HL-60 (cell line): ENCODE data around the gene DAPK3.

Experiments used
- DNase-seq, 2 experiments: peaks; one replicate each; pipeline ENCODE4 v3.0.0-alpha.2; 2010 to 2020; ENCODE audit warnings: low read depth in 1 of 2, low spot score in 1 of 2
- H3K27ac ChIP-seq: fragments of 250-450 bp; sonication (Bioruptor Pico); replicated peaks from 2 replicates; pipeline ENCODE4 v1.5.1; 2020; ENCODE audit warnings: mild to moderate bottlenecking, moderate library complexity
- H3K27me3 ChIP-seq: fragments of 250-450 bp; sonication (Bioruptor Pico); 2 replicates; pipeline ENCODE4 v1.5.1; 2021; ENCODE audit warnings: mild to moderate bottlenecking, moderate library complexity; ENCODE audit not compliant: insufficient read depth, poor library complexity, severe bottlenecking
- H3K4me3 ChIP-seq: replicated peaks from 2 replicates; pipeline ENCODE4 v1.5.1; 2011; ENCODE audit warnings: mild to moderate bottlenecking, control low read depth, low read length; ENCODE audit not compliant: insufficient read depth
- GABPA ChIP-seq: IDR thresholded peaks from 2 replicates; pipeline ENCODE4 v1.6.1; 2012; ENCODE audit warnings: low read depth
- POLR2AphosphoS5 ChIP-seq: IDR thresholded peaks from 2 replicates; pipeline ENCODE4 v1.6.1; 2012; ENCODE audit warnings: low read depth
- SPI1 ChIP-seq: IDR thresholded peaks from 2 replicates; pipeline ENCODE4 v1.6.1; 2012; ENCODE audit warnings: low read depth, mild to moderate bottlenecking, borderline replicate concordance
- long read RNA-seq: library from polyadenylated mRNA; unstranded; transcript quantifications from one replicate; pipeline ENCODE4 v2.0.0, GENCODE V29; 2020
- TF ChIP-seq, protein P1 (sequence below): IDR thresholded peaks from one replicate; pipeline ENCODE4 v1.5.1; 2011; ENCODE audit warnings: low read length, control low read depth, inconsistent platforms; ENCODE audit not compliant: insufficient read depth
- TF ChIP-seq, protein P2 (sequence below): IDR thresholded peaks from 2 replicates; pipeline ENCODE4 v1.6.1; 2012; ENCODE audit warnings: low read depth; ENCODE audit not compliant: insufficient replicate concordance

The DAPK3 gene
- long read RNA-seq, partial matches to known transcripts, result 2 of 238 reads
- long read RNA-seq, other reads (novel, unspliced or antisense), result 231 of 238 reads

DNA sequence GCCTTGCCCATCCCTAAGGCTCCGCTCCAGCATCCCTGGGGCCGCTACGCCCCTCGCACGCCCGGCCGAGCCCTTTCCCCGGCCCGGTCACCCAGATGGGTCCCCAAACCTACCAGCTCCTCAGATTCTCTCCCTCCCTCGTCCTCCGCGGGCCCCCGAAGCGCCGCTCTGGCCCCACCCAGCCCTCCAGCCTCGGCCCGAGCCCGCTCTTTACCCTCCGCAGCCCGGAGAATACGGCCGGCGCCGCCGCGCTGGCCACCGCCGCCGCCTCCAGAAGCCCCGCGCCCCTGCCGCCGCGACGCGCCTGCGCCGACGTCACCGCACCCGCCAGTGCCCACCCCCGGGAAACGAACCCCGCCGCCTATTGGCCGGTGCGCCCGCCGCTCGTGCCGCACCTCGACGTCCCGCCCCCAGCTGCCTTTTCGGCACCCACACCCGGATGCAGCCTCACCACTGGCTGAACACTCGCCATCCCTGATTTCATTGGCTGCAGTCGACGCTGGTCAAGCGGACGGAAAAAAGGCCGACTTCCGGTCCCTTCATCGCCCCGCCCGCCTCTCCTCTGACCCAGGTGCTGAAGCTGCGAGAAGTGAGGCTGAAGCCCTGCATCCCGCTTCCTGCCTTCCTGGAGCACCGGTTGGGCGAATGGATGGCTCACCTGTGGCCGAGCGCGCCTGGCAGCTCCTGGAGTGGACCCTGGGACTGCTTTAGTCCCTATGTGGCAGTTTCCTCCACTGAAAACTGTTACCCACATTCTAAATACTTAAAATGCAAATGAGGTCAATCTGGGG, at the start of gene DAPK3:
Gene DAPK3 (minus strand): TSS at position 292 of the 791 bp plus-strand sequence. CDS start 1,364 bp downstream, outside the sequence.
- DNase-seq, result peak; percentile 96 to 98
- H3K27me3 ChIP-seq, result no peaks in the 10 kb centered on the region
- TF ChIP-seq SPI1 (no peak), GABPA (peak; percentile 86), POLR2AphosphoS5 (0 out of 2 replicates have a peak, but pooled peaks have one; percentile 28)
- TF ChIP-seq, protein P1, sequence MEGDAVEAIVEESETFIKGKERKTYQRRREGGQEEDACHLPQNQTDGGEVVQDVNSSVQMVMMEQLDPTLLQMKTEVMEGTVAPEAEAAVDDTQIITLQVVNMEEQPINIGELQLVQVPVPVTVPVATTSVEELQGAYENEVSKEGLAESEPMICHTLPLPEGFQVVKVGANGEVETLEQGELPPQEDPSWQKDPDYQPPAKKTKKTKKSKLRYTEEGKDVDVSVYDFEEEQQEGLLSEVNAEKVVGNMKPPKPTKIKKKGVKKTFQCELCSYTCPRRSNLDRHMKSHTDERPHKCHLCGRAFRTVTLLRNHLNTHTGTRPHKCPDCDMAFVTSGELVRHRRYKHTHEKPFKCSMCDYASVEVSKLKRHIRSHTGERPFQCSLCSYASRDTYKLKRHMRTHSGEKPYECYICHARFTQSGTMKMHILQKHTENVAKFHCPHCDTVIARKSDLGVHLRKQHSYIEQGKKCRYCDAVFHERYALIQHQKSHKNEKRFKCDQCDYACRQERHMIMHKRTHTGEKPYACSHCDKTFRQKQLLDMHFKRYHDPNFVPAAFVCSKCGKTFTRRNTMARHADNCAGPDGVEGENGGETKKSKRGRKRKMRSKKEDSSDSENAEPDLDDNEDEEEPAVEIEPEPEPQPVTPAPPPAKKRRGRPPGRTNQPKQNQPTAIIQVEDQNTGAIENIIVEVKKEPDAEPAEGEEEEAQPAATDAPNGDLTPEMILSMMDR, result no peak
- TF ChIP-seq, protein P2, sequence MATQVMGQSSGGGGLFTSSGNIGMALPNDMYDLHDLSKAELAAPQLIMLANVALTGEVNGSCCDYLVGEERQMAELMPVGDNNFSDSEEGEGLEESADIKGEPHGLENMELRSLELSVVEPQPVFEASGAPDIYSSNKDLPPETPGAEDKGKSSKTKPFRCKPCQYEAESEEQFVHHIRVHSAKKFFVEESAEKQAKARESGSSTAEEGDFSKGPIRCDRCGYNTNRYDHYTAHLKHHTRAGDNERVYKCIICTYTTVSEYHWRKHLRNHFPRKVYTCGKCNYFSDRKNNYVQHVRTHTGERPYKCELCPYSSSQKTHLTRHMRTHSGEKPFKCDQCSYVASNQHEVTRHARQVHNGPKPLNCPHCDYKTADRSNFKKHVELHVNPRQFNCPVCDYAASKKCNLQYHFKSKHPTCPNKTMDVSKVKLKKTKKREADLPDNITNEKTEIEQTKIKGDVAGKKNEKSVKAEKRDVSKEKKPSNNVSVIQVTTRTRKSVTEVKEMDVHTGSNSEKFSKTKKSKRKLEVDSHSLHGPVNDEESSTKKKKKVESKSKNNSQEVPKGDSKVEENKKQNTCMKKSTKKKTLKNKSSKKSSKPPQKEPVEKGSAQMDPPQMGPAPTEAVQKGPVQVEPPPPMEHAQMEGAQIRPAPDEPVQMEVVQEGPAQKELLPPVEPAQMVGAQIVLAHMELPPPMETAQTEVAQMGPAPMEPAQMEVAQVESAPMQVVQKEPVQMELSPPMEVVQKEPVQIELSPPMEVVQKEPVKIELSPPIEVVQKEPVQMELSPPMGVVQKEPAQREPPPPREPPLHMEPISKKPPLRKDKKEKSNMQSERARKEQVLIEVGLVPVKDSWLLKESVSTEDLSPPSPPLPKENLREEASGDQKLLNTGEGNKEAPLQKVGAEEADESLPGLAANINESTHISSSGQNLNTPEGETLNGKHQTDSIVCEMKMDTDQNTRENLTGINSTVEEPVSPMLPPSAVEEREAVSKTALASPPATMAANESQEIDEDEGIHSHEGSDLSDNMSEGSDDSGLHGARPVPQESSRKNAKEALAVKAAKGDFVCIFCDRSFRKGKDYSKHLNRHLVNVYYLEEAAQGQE, result peak; percentile 92
- peak within 1 kb of the TSS; percentile 98 for H3K4me3 ChIP-seq
- peak within 1 kb of the TSS; percentile 64 for H3K27ac ChIP-seq

GRCh38 chr19:4019578-4019977, 48.7 kb upstream of the DAPK3 start:
- TF ChIP-seq POLR2AphosphoS5 (no peak), GABPA (no peak), SPI1 (no peak)
- TF ChIP-seq, protein P2, result no peak
- TF ChIP-seq, protein P1, result no peak
- no peak overlapping the region for H3K27ac ChIP-seq
- no peak for DNase-seq

GRCh38 chr19:4018775-4019504, 48.0 kb upstream of the DAPK3 start:
- TF ChIP-seq, protein P1, result no peak
- TF ChIP-seq GABPA (no peak), SPI1 (no peak), POLR2AphosphoS5 (no peak)
- TF ChIP-seq, protein P2, result no peak
- DNase-seq, result no peak

More at GRCh38 chr19:4019578-4019977, 48.7 kb upstream of the DAPK3 start:
- no peak overlapping the region for H3K4me3 ChIP-seq
- no peaks in the 10 kb centered on the region for H3K27me3 ChIP-seq

More at GRCh38 chr19:4018775-4019504, 48.0 kb upstream of the DAPK3 start:
- Histone ChIP-seq H3K27me3 (no peaks in the 10 kb centered on the region), H3K27ac (no peak overlapping the region), H3K4me3 (no peak overlapping the region)
